GM12875 (cell line): ENCODE measurements around the gene GATM.

Experiments used
- H3K4me3 ChIP-seq: one replicate; pipeline ENCODE4 v1.5.1; 2011; ENCODE audit warnings: low read depth, low read length, control low read depth
- TF ChIP-seq, protein P1 (sequence below): IDR thresholded peaks from 2 replicates; pipeline ENCODE4 v1.5.1; 2011; ENCODE audit warnings: low read depth, mild to moderate bottlenecking, control low read depth, inconsistent platforms, low read length, moderate library complexity, borderline replicate concordance; ENCODE audit not compliant: insufficient read depth

Gene GATM

DNA sequence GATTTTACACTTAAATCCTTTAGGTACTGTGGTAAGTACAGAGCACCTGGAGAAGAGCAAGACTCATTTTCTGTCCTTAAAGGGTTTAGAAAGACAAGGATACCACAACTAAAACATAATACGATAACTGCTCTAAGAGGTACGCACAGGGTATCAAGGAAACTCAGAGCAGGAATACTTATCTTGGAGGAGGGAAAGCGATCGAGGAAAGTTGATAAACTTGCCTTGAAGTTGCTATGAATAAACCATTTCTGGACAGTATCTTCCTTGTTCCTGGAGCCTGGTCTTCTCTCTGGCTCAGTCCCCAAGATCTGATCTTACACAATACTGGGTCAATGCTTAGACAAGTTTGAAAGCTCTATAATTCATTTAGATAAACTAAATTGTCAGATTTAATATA lies 17.6 kb upstream of the GATM start:
- TF ChIP-seq, protein P1, sequence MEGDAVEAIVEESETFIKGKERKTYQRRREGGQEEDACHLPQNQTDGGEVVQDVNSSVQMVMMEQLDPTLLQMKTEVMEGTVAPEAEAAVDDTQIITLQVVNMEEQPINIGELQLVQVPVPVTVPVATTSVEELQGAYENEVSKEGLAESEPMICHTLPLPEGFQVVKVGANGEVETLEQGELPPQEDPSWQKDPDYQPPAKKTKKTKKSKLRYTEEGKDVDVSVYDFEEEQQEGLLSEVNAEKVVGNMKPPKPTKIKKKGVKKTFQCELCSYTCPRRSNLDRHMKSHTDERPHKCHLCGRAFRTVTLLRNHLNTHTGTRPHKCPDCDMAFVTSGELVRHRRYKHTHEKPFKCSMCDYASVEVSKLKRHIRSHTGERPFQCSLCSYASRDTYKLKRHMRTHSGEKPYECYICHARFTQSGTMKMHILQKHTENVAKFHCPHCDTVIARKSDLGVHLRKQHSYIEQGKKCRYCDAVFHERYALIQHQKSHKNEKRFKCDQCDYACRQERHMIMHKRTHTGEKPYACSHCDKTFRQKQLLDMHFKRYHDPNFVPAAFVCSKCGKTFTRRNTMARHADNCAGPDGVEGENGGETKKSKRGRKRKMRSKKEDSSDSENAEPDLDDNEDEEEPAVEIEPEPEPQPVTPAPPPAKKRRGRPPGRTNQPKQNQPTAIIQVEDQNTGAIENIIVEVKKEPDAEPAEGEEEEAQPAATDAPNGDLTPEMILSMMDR, result no peak
- H3K4me3 ChIP-seq, result no peak overlapping the region

DNA sequence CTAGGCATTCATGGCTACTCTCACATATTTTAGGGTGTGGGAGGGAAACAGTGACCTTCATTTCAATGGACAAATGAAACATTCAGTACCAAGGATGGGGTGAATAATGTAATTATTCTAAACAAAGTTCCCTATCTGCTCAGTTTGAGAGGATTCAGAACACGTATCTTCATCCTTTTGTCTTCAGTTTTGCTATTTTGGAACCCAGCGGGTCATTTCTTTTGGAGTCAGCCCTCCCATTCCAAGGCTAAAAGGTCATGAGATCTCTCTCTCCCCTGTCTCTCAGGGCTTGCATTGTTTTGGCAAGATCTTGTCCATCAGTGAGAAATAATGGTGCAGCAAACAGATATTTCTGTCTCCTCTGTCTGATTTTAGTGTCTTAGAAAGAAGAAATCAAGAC lies 16.3 kb upstream of the GATM start:
- TF ChIP-seq, protein P1, result no peak
- H3K4me3 ChIP-seq, result no peak overlapping the region

DNA sequence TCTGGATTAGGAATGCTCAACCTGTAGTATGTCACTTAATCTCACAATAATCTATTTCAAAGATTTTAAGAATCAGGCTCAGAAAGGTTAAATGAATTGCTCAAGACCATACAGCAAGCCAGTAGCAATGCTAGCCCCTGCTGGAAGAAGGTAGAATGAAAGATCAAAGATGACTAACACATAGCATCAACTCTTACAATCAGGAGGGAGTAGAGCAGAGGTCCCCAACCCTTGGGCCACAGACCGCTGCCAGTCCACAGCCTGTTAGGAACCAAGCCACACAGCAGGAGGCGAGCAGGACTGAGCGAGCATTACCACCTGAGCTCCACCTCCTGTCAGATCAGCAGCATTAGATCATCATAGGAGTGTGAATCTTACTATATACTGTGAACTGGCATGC lies 15.5 kb upstream of the GATM start:
- no peak overlapping the region for H3K4me3 ChIP-seq

DNA sequence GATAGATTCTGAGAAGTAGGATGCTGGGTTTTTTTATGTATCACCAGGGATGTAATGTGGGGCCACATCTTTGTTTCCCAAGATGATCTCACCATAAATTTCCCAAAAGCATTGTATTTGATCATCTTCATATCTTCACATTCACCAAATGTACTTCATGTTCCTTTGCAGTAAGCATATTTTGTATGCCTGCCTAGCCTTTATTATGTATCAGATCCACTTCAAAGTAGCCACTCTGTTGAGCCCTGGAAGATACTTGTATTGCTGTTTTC lies 14.2 kb upstream of the GATM start:
- TF ChIP-seq, protein P1, result no peak
- H3K4me3 ChIP-seq, result no peak overlapping the region

More for the DNA sequence above, 15.5 kb upstream of the GATM start:
- TF ChIP-seq, protein P1, result 0 out of 2 replicates have a peak, but pooled peaks have one; percentile 18

DNA sequence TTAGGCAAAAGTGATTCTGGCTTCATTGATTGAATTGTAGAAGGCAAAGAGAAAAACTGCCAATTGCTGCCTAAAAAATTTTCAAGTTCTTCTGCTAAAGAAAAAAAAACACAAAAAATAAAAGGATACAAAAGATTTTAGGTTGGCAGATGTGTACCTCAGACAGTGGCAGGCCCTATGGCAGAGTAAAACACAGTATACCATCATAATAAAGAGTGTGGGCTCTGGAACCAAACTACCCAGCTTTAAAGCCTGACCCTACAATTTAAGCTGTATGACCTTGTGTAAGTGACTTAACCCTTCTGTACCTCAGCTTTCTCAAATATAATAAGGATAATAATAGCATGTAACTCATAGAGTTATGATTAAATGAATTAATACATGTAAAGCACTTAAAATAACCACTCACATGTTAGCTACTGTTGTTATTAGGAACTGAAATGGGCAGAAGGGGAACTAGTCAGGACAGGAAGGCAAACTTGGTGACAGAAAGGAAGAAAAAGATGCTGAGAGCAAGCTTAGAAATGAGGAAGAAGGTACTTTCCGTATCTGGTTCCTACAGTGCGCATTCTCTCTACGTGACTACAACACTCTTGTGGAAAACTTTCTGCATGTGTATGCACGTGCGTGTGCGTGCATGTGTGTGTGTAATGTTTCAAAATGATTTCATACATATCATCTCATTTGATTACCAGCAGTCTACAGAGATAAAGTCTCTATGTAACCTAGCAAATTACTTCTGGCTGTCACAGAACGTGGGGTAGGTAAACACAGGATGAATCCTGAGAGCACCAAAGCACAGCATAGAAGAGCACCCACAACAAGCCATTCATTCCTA lies 13.6 kb upstream of the GATM start:
- no peak overlapping the region for H3K4me3 ChIP-seq
- TF ChIP-seq, protein P1, result no peak

DNA sequence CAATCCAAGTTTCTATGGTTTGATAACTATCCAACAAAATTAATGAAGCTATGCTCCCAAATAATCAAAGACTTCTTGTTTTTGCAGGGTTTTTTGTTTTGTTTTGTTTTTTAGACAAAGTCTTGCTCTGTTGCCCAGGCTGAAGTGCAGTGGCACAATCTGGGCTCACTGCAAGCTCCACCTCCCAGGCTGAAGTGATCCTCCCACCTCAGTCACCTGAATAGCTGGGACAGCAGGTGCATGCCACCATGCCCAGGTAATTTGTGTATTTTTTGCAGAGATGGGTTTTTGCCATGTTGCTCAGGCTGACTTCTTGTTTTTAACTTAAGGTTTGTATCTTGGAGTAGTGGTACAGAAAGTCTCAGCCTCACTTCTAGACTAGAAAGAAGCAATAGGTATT lies 11.0 kb upstream of the GATM start:
- TF ChIP-seq, protein P1, result no peak
- no peak overlapping the region for H3K4me3 ChIP-seq

DNA sequence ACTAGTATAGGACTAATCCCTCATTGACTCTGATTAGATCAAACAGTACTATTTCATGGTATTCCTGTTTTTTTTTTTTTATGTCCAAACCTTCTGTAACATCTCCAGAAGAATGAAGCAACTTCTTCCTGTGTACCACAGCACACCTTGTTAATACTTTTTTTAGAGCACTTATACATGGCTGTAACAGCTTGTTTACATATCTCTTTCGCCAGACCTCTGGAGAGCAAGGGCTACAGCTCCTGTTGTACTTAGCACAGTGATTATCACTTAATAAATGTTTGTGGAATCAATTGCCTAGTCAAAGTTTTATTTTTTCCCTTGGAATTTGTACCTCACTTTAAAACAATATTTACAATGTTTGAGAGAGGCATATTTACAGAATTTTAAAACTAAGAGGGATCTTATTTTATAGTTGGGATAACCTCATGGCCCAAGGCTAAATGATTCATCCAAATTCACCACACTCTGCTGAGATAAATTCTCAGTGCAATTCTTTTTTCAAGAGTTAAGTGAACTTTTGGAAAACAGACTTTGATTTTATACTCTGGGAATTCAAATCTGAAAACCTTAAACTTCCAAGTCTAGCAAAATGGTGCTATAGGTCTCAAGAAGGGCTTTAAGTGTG lies 9.2 kb upstream of the GATM start:
- TF ChIP-seq, protein P1, result no peak

More for the DNA sequence above, 9.2 kb upstream of the GATM start:
- no peak overlapping the region for H3K4me3 ChIP-seq
